ENCODE data around the gene IL1RAP. TPM values are rescaled to one million over a fixed set of nuclear protein-coding genes. Genes with fewer than 3 reads are reported as not detected.

The IL1RAP gene
- total RNA-seq, 2 donors from 2014 or later = 19.5 to 28.8 TPM

GRCh38 chr3:190558796-190559195 is 44.9 kb downstream of the IL1RAP start:
- Mint-ChIP-seq H3K4me3 (no peak overlapping the region), H3K36me3 (peaks cover 13% of the 10 kb centered on the region), H3K27me3 (no peaks in the 10 kb centered on the region), H3K4me1 (ENCODE audit: low read depth in 2 of 2) (peaks cover 8 to 18% of the 10 kb centered on the region in 2 donors), H3K9me3 (no peaks in the 10 kb centered on the region), H3K27ac (no peak overlapping the region)
- ATAC-seq (no peak), DNase-seq (ENCODE audit: low spot score) (no peak)

- DNase-seq (ENCODE audit: low spot score) = no peak
- Mint-ChIP-seq H3K36me3 (peaks cover 18% of the 10 kb centered on the region), H3K27ac (no peak overlapping the region), H3K4me1 (ENCODE audit: low read depth in 2 of 2) (peaks cover 9 to 18% of the 10 kb centered on the region in 2 donors), H3K9me3 (no peaks in the 10 kb centered on the region), H3K4me3 (no peak overlapping the region), H3K27me3 (no peaks in the 10 kb centered on the region)
- no peak for ATAC-seq
Observed at GRCh38 chr3:190560013-190560895, 46.4 kb downstream of the IL1RAP start.

- Mint-ChIP-seq H3K4me1 (ENCODE audit: low read depth in 2 of 2) (peaks cover 23 to 31% of the 10 kb centered on the region in 2 donors), H3K27me3 (no peaks in the 10 kb centered on the region), H3K9me3 (peaks cover 6% of the 10 kb centered on the region), H3K4me3 (no peak overlapping the region), H3K27ac (peak overlapping the region in 1 of 2 donors; percentile 74), H3K36me3 (peaks cover 19% of the 10 kb centered on the region)
- DNase-seq (ENCODE audit: low spot score) = no peak
- ATAC-seq = no peak
Observed at GRCh38 chr3:190562866-190563510, 49.1 kb downstream of the IL1RAP start.

GRCh38 chr3:190564175-190564574 is 50.3 kb downstream of the IL1RAP start:
- peaks cover 23 to 31% of the 10 kb centered on the region in 2 donors for H3K4me1 Mint-ChIP-seq (ENCODE audit: low read depth in 2 of 2)
- peaks cover 6% of the 10 kb centered on the region for H3K9me3 Mint-ChIP-seq
- H3K4me3 Mint-ChIP-seq = no peak overlapping the region
- ATAC-seq (no peak), DNase-seq (ENCODE audit: low spot score) (no peak)
- no peak overlapping the region for H3K27ac Mint-ChIP-seq
- H3K36me3 Mint-ChIP-seq = peaks cover 19% of the 10 kb centered on the region
- H3K27me3 Mint-ChIP-seq = no peaks in the 10 kb centered on the region

- peak; percentile 89 for DNase-seq (ENCODE audit: low spot score)
- Mint-ChIP-seq H3K27ac (peak overlapping the region; percentile 79 to 88), H3K27me3 (no peaks in the 10 kb centered on the region), H3K4me3 (peak overlapping the region; percentile 51), H3K36me3 (peaks cover 14% of the 10 kb centered on the region), H3K9me3 (peaks cover 6% of the 10 kb centered on the region), H3K4me1 (ENCODE audit: low read depth in 2 of 2) (peaks cover 23 to 31% of the 10 kb centered on the region in 2 donors)
- ATAC-seq = peak; percentile 95
Observed at GRCh38 chr3:190566043-190566933, 52.4 kb downstream of the IL1RAP start.

- H3K27me3 Mint-ChIP-seq = no peaks in the 10 kb centered on the region
- H3K36me3 Mint-ChIP-seq = peaks cover 14% of the 10 kb centered on the region
- H3K4me3 Mint-ChIP-seq = no peak overlapping the region
- ATAC-seq = no peak
- H3K4me1 Mint-ChIP-seq (ENCODE audit: low read depth in 2 of 2) = peaks cover 19 to 20% of the 10 kb centered on the region in 2 donors
- peaks cover 6% of the 10 kb centered on the region for H3K9me3 Mint-ChIP-seq
- H3K27ac Mint-ChIP-seq = peak overlapping the region in 1 of 2 donors; percentile 23
- DNase-seq (ENCODE audit: low spot score) = no peak
Observed at GRCh38 chr3:190568036-190568435, 54.2 kb downstream of the IL1RAP start.

- ATAC-seq = no peak
- H3K4me3 Mint-ChIP-seq = no peak overlapping the region
- no peaks in the 10 kb centered on the region for H3K27me3 Mint-ChIP-seq
- peaks cover 3% of the 10 kb centered on the region for H3K9me3 Mint-ChIP-seq
- no peak for DNase-seq (ENCODE audit: low spot score)
- H3K4me1 Mint-ChIP-seq (ENCODE audit: low read depth in 2 of 2) = peaks cover 11 to 16% of the 10 kb centered on the region in 2 donors
- no peaks in the 10 kb centered on the region for H3K36me3 Mint-ChIP-seq
- H3K27ac Mint-ChIP-seq = no peak overlapping the region
Observed at GRCh38 chr3:190574473-190574872, 60.6 kb downstream of the IL1RAP start.

- peak overlapping the region in 1 of 2 donors; percentile 8 for H3K27ac Mint-ChIP-seq
- no peaks in the 10 kb centered on the region for H3K36me3 Mint-ChIP-seq
- H3K9me3 Mint-ChIP-seq = peaks cover 3% of the 10 kb centered on the region
- no peak overlapping the region for H3K4me3 Mint-ChIP-seq
- ATAC-seq = peak in 1 of 2 donors; percentile 41
- H3K27me3 Mint-ChIP-seq = no peaks in the 10 kb centered on the region
- peaks cover 16 to 22% of the 10 kb centered on the region in 2 donors for H3K4me1 Mint-ChIP-seq (ENCODE audit: low read depth in 2 of 2)
- DNase-seq (ENCODE audit: low spot score) = no peak
Observed at GRCh38 chr3:190575437-190576185, 61.7 kb downstream of the IL1RAP start.

GRCh38 chr3:190577225-190577624 is 63.3 kb downstream of the IL1RAP start:
- H3K4me1 Mint-ChIP-seq (ENCODE audit: low read depth in 2 of 2) = peaks cover 16 to 22% of the 10 kb centered on the region in 2 donors
- peaks cover 3% of the 10 kb centered on the region for H3K9me3 Mint-ChIP-seq
- no peak overlapping the region for H3K27ac Mint-ChIP-seq
- ATAC-seq (peak in 1 of 2 donors; percentile 65), DNase-seq (ENCODE audit: low spot score) (no peak)
- no peaks in the 10 kb centered on the region for H3K36me3 Mint-ChIP-seq
- no peak overlapping the region for H3K4me3 Mint-ChIP-seq
- no peaks in the 10 kb centered on the region for H3K27me3 Mint-ChIP-seq

GRCh38 chr3:190579514-190580137 is 65.7 kb downstream of the IL1RAP start:
- Mint-ChIP-seq H3K36me3 (no peaks in the 10 kb centered on the region), H3K4me1 (ENCODE audit: low read depth in 2 of 2) (peaks cover 25 to 27% of the 10 kb centered on the region in 2 donors), H3K27ac (no peak overlapping the region), H3K4me3 (no peak overlapping the region), H3K9me3 (peaks cover 3% of the 10 kb centered on the region), H3K27me3 (no peaks in the 10 kb centered on the region)
- DNase-seq (ENCODE audit: low spot score) (no peak), ATAC-seq (no peak)

- no peak for DNase-seq (ENCODE audit: low spot score)
- Mint-ChIP-seq H3K4me3 (no peak overlapping the region), H3K27me3 (no peaks in the 10 kb centered on the region)
Observed at GRCh38 chr3:190580417-190580816, 66.5 kb downstream of the IL1RAP start.

GRCh38 chr3:190581041-190581541 is 67.2 kb downstream of the IL1RAP start:
- H3K4me3 Mint-ChIP-seq = no peak overlapping the region
- DNase-seq (ENCODE audit: low spot score) = no peak
- H3K27me3 Mint-ChIP-seq = no peaks in the 10 kb centered on the region
- no peak for ATAC-seq
- H3K27ac Mint-ChIP-seq = no peak overlapping the region
- H3K36me3 Mint-ChIP-seq = no peaks in the 10 kb centered on the region
- H3K4me1 Mint-ChIP-seq (ENCODE audit: low read depth in 2 of 2) = peaks cover 24 to 27% of the 10 kb centered on the region in 2 donors
- peaks cover 3% of the 10 kb centered on the region for H3K9me3 Mint-ChIP-seq

More at GRCh38 chr3:190580417-190580816, 66.5 kb downstream of the IL1RAP start:
- H3K4me1 Mint-ChIP-seq (ENCODE audit: low read depth in 2 of 2) = peaks cover 23 to 24% of the 10 kb centered on the region in 2 donors
- peaks cover 3% of the 10 kb centered on the region for H3K9me3 Mint-ChIP-seq
- no peaks in the 10 kb centered on the region for H3K36me3 Mint-ChIP-seq
- H3K27ac Mint-ChIP-seq = no peak overlapping the region
- ATAC-seq = no peak

Measured in natural killer cell treated with Interleukin-12 subunit alpha and Interleukin-12 subunit beta and Interleukin-15 and Interleukin-18, amount 100 ng/mL, for 72 hours (primary cell).